Duodenal mucosa (tissue), 2 donors: Measurements from ENCODE around the gene KRT4.
"Not testable (repeated sequence)": the region's sequence is repeated elsewhere in the genome, so short reads cannot be mapped to it uniquely, and the experiment has no call there.

ENCODE experiments used
- H3K27ac ChIP-seq: one replicate; pipeline ENCODE4 v1.7.0; 2013; ENCODE audit warnings: low read depth, low read length
- H3K27me3 ChIP-seq, 2 donors: one replicate each; pipeline ENCODE4 v1.7.0; 2013; ENCODE audit warnings: low read length in 2 of 2, control low read depth in 1 of 2; ENCODE audit not compliant: insufficient read depth in 2 of 2, control insufficient read depth in 1 of 2
- H3K36me3 ChIP-seq, 2 donors: one replicate each; pipeline ENCODE4 v1.7.0; 2013; ENCODE audit warnings: low read length in 2 of 2, control low read depth in 1 of 2; ENCODE audit not compliant: insufficient read depth in 2 of 2, control insufficient read depth in 1 of 2
- H3K4me1 ChIP-seq, 2 donors: one replicate each; pipeline ENCODE4 v1.7.0; 2013; ENCODE audit warnings: low read length in 2 of 2, control low read depth in 1 of 2; ENCODE audit not compliant: insufficient read depth in 2 of 2, control insufficient read depth in 1 of 2
- H3K4me3 ChIP-seq, 2 donors: one replicate each; pipeline ENCODE4 v1.7.0; 2013; ENCODE audit warnings: low read length in 2 of 2, low read depth in 1 of 2
- H3K9ac ChIP-seq, 2 donors: one replicate each; pipeline ENCODE4 v1.7.0; 2013; ENCODE audit warnings: low read length in 2 of 2, low read depth in 1 of 2
- H3K9me3 ChIP-seq, 2 donors: one replicate each; pipeline ENCODE4 v1.7.0; 2013; ENCODE audit warnings: low read length in 2 of 2, control low read depth in 1 of 2; ENCODE audit not compliant: control insufficient read depth in 1 of 2

Gene KRT4

DNA sequence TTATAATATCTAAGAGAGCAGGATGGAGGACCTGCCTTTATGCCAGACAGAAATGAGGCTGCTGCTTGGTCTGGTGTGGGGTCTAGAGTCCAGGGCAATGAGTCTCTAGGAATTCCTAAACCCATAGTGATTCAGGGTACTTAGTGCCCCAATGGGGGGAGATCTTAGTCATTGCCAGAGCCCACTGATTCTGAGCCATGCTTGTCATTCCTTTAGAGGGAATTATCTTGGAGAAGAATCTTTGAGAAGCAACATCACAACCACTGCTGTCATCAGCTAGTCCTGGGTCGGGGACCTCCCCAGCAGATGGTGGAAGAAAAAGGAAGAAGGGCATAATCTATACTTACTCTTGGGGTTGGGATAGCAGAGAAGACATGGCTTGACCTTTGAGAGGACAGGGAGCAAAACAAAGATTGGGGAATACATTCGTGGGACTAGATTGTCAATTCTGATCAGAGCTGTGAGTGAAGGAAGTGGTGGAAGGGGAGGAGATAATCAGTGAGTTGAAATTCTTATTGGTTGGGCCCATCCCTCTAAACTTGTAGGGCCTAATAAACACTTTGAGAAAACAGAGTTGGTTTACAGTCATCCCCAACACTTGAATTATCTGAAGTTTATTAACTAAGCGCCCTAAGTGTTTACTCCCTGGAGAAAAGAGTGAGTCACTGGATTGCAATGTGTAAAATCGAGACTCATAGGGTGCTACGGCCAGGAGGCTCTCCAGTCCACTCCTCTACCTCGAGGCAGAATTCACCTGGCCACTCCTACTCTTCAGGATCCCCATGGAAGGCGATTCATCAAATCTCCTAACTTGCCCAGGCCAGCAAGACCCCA, 15.0 kb downstream of the KRT4 start:
- Histone ChIP-seq H3K4me1 (no peaks in the 10 kb centered on the region), H3K36me3 (no peaks in the 10 kb centered on the region), H3K27ac (no peak overlapping the region), H3K9me3 (no peaks in the 10 kb centered on the region), H3K4me3 (no peak overlapping the region), H3K9ac (no peak overlapping the region), H3K27me3 (peaks cover 0 to 5% of the 10 kb centered on the region in 2 donors)

DNA sequence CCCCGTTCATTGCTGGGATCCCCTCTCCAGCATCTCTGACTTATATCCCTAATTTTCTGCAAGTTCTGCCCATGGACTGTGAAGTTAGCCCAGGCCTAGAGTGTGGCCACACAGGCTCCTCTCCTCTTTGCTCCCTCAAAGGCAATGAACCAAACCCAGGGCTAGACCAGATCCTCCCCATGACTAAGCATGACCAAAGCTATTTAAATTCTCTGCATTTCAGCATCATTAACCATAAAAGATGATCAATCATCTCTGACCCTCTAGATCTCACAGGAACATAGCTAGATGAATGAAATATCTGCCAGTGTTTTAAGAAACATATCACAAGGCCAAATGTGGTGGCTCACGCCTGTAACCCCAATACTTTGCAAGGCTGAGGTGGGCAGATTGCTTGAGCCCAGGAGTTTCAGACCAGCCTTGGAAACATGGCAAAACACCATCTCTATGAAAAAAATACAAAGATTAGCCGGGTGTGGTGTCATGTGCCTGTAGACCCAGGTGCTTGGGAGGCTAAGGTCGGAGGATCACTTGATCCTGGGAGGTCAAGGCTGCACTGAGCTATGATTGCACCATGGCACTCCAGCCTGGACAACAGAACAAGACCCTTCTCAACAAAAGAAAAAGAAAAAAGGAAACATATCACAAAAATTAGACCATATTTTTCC, 15.8 kb downstream of the KRT4 start:
- H3K4me1 ChIP-seq = no peaks in the 10 kb centered on the region
- H3K36me3 ChIP-seq = no peaks in the 10 kb centered on the region
- no peak overlapping the region for H3K4me3 ChIP-seq
- peaks cover 0 to 5% of the 10 kb centered on the region in 2 donors for H3K27me3 ChIP-seq
- no peaks in the 10 kb centered on the region for H3K9me3 ChIP-seq
- H3K27ac ChIP-seq = no peak overlapping the region
- H3K9ac ChIP-seq = no peak overlapping the region

DNA sequence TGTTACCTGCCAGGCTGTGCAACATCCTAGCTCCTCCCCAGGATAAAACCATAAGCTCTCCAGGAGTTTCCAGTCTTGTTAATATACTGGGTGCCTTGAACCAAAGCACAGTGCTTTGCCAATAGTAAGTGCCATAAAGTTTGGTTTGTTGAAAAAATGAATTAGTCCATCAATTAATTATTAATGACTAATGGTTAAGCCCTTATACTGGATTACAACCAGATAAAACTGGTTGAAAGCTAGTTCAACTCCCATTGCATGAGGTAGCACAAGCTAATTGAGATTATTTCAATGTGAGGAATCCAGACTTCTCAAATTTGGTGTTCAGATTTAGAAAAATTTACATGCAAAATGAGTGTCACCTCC, 16.4 kb downstream of the KRT4 start:
- Histone ChIP-seq H3K36me3 (no peaks in the 10 kb centered on the region), H3K4me1 (no peaks in the 10 kb centered on the region), H3K27me3 (peaks cover 0 to 5% of the 10 kb centered on the region in 2 donors), H3K27ac (no peak overlapping the region), H3K9me3 (no peaks in the 10 kb centered on the region), H3K4me3 (no peak overlapping the region), H3K9ac (no peak overlapping the region)

DNA sequence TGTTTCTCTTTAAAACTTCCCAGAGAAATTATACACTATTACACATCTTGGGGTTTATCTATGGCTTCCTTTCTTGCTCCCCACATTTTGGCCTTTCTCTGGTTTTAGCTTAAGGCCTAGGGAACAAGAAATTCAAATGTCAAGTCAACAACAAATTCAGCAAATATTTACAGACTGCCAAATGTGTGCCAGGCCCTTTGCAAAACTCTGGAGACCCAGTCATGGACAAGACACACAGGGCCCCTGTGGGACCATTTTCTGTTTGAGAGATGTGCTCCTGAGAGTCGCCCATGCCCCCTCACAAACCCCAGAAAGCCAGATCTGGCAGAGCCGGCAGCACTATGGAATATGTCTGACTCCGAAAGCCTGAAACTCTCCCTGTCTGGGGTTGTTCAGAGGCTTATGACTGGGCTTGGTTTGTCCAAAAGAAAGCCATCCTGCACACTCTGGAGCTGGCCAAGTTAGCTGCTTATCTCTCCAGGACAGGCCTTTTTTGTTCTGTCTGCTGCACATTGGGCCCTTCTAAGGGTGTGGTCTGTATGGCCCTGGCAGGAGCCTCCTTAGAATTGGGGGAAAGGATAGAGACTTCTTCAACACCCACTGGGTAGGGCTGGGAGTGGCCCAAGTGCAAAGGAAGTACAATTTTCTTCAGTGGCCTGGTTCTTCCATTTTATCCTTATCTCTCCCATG, 16.9 kb downstream of the KRT4 start:
- Histone ChIP-seq H3K9ac (no peak overlapping the region), H3K4me3 (no peak overlapping the region), H3K27me3 (peaks cover 0 to 5% of the 10 kb centered on the region in 2 donors), H3K4me1 (no peaks in the 10 kb centered on the region), H3K27ac (no peak overlapping the region), H3K36me3 (no peaks in the 10 kb centered on the region), H3K9me3 (no peaks in the 10 kb centered on the region)

DNA sequence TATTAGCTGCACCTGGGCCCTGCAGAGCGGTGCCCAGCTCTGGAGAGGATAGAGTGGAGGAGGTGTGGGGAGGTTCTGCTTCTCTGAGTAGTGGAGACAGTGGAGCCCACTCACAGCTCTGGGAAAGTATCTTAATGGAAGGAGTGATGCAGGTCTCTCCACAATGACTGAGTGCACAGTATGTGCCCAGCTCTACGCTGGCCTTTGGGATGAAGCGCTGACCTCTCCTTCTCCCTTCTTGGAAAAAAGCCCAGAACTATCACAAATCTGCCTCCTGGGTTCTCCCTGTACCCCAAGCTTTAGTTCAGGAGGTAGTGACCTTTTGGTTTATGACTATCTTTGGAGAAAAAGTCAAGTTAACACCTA, 17.5 kb downstream of the KRT4 start:
- Histone ChIP-seq H3K9ac (no peak overlapping the region), H3K9me3 (no peaks in the 10 kb centered on the region), H3K27me3 (peaks cover 3 to 8% of the 10 kb centered on the region in 2 donors), H3K36me3 (no peaks in the 10 kb centered on the region), H3K4me3 (no peak overlapping the region), H3K27ac (no peak overlapping the region), H3K4me1 (no peaks in the 10 kb centered on the region)

DNA sequence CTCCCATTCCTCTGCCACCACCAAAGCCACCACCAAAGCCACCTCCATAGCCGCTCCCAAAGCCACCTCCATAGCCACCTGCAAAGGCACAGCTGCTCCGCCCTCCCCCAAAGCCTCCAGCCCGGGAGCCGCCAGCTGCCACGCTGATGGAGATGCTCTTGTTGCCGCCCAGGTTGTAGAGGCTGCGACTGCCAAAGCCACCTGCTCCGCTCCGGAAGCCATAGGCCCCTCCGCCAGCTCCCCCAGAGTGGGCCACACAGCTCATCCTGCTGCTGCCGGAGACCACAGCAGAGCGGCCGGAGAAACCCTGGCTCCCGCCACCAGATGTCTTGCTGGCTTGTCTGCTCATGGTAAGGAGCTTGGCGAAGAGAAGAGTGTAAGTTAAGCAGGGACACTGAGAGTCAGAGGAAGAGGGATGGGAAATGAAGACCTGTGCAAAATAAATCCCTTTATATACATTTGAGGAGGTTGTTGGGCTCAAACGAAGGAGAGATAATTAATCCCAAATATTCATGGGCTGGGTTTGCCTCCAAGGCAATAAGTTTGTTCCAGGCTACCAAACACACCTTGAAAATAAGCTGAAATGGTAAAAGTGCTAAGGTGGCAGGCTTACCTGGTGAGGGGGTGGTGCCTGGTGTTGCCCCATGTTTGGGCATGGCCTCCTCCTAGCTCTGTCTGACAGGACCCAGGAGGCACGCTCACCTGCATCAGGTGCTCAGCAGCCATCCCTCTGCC, 18.1 kb downstream of the KRT4 start, which contains the start of gene KRT3:
Gene KRT3, minus strand, starts transcription at position 424 of the 735 bp plus-strand sequence. Its CDS starts 75 bp downstream, at position 349.
- Histone ChIP-seq H3K36me3 (no peaks in the 10 kb centered on the region), H3K9me3 (no peaks in the 10 kb centered on the region), H3K27me3 (peaks cover 5 to 9% of the 10 kb centered on the region in 2 donors), H3K27ac (no peak within 1 kb of the TSS), H3K4me1 (no peaks in the 10 kb centered on the region), H3K9ac (no peak within 1 kb of the TSS), H3K4me3 (no peak within 1 kb of the TSS)

DNA sequence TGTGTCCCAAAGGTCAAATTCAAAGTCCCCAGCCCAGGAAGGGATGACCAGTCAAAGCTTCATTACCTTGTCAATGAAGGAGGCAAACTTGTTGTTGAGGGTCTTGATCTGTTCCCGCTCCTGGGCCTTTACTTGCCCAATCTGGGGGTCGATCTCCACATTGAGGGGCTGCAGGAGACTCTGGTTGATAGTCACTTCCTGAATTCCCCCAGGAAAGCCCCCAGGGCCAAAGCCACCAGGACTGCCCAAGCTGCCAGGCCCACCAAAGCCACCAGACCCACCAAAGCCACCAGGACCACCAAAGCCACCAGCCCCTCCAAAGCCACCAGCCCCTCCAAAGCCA, 18.6 kb downstream of the KRT4 start:
- not testable (repeated sequence) for H3K27me3 ChIP-seq, H3K9me3 ChIP-seq, H3K27ac ChIP-seq, H3K4me1 ChIP-seq, H3K4me3 ChIP-seq, H3K9ac ChIP-seq, H3K36me3 ChIP-seq

DNA sequence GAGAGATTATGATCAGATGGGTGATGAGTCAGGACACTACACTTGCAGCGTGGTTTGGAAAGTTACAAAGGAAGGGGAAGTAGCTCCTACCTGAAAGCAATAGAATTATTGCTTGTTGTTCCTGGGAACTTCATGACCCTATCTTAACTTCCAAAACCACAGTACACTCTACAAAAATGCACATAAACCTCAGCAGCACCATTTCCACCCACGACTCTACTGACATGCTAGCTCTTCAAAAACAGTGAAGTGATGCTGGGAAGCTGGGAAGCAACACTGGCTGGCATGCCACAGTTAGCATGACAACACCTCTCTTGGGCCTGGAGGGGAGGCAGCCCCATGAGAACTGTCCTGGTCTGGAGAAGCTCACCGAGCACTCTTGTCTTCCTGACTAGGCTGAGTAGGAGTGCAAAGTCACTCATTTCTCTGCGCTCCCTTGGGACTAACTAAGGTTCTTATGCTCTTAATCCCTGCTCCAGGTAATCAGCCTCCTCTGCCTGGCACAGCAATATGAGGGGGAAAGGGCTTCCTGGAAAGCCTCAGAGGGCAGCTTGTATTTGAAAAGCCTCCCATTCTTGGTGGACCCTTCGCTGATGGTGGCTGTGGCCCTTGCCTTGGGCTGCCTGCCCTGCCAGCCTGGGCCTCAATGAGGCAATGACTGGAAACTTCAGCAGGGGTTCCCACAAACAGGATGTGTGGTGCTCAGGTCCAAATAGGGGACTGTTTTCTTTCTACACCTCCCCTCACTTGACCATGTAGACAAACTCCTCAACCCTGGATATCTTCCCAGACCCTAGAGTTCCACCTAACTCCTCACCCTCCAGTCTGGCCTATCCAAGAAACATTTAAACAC, 19.2 kb downstream of the KRT4 start:
- H3K27ac ChIP-seq = no peak overlapping the region
- H3K9me3 ChIP-seq = no peaks in the 10 kb centered on the region
- no peak overlapping the region for H3K9ac ChIP-seq
- peaks cover 9 to 12% of the 10 kb centered on the region in 2 donors for H3K27me3 ChIP-seq
- H3K4me1 ChIP-seq = peaks cover 0 to 3% of the 10 kb centered on the region in 2 donors
- H3K4me3 ChIP-seq = no peak overlapping the region
- H3K36me3 ChIP-seq = no peaks in the 10 kb centered on the region

DNA sequence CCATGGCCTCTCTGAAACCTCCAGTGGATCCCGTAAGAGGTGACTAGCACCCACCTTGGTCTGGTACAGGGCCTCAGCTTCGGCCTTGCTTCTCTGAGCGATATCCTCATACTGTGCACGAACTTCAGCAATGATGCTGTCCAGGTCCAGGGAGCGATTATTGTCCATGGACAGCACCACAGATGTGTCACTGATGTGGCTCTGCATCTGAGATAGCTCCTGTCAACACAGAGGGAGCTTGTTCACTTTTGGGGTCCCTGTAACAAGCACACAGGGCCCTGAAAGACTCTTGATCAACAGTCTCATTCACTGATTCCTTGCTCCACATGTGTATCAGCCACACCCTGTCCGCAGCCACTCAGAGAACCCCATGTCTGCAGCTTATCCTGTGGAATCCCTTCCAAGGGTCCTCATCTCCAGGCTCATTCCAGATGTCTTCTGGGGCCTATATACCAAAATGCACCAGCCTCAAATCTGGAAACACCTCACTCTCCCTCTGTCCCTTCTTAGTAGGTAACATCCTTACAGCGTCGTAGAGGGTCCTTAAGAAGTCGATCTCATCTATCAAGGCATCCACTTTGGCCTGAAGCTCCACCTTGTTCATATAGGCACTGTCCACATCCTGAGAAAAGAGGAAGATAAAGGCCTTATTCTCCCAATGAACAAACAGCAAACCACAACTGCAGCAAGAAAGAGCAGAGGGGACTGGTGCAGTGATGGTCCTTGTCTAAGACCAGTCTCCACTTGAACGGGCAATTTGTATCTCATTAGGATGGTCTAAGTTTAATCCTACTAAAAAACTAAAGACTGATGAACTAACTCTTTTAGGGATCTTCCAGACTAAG, 21.5 kb downstream of the KRT4 start:
- H3K4me3 ChIP-seq = no peak overlapping the region
- no peak overlapping the region for H3K27ac ChIP-seq
- peaks cover 9 to 12% of the 10 kb centered on the region in 2 donors for H3K27me3 ChIP-seq
- no peaks in the 10 kb centered on the region for H3K36me3 ChIP-seq
- H3K9me3 ChIP-seq = no peaks in the 10 kb centered on the region
- H3K4me1 ChIP-seq = peaks cover 8 to 19% of the 10 kb centered on the region in 2 donors
- H3K9ac ChIP-seq = no peak overlapping the region
